Neutrophil (primary cell): ENCODE measurements around the gene RUBCN.
"Not testable (repeated sequence)": the region's sequence is repeated elsewhere in the genome, so short reads cannot be mapped to it uniquely, and the experiment has no call there.

Source experiments
- H3K27ac ChIP-seq: fragments of 200-600 bp; sonication (generic); 2 replicates; pipeline ENCODE4 v1.5.1; 2016; ENCODE audit warnings: mild to moderate bottlenecking, moderate library complexity
- H3K27me3 ChIP-seq: fragments of 200-600 bp; sonication (generic); 2 replicates; pipeline ENCODE4 v1.6.0; 2016; ENCODE audit warnings: mild to moderate bottlenecking
- H3K36me3 ChIP-seq: fragments of 200-600 bp; sonication (generic); 2 replicates; pipeline ENCODE4 v1.5.1; 2017
- H3K4me1 ChIP-seq, 2 experiments: fragments of 200-600 bp in 1 of 2; sonication (generic) in 1 of 2; 1 replicate in 1 of 2; 2 replicates in 1 of 2; pipeline versions ENCODE4 v1.5.1 to v1.6.1; 2013 to 2016; ENCODE audit warnings: low read depth in 1 of 2, low read length in 1 of 2, mild to moderate bottlenecking in 1 of 2, moderate library complexity in 1 of 2; ENCODE audit not compliant: control insufficient read depth in 1 of 2, insufficient read depth in 1 of 2
- H3K4me3 ChIP-seq, 2 experiments: fragments of 200-600 bp in 1 of 2; sonication (generic) in 1 of 2; 1 replicate in 1 of 2; 2 replicates in 1 of 2; pipeline ENCODE4 v1.5.1; 2013 to 2016; ENCODE audit warnings: low read depth in 1 of 2, low read length in 1 of 2, mild to moderate bottlenecking in 1 of 2, moderate library complexity in 1 of 2
- H3K9me3 ChIP-seq: fragments of 200-600 bp; sonication (generic); 2 replicates; pipeline ENCODE4 v1.5.1; 2016

Gene RUBCN

DNA sequence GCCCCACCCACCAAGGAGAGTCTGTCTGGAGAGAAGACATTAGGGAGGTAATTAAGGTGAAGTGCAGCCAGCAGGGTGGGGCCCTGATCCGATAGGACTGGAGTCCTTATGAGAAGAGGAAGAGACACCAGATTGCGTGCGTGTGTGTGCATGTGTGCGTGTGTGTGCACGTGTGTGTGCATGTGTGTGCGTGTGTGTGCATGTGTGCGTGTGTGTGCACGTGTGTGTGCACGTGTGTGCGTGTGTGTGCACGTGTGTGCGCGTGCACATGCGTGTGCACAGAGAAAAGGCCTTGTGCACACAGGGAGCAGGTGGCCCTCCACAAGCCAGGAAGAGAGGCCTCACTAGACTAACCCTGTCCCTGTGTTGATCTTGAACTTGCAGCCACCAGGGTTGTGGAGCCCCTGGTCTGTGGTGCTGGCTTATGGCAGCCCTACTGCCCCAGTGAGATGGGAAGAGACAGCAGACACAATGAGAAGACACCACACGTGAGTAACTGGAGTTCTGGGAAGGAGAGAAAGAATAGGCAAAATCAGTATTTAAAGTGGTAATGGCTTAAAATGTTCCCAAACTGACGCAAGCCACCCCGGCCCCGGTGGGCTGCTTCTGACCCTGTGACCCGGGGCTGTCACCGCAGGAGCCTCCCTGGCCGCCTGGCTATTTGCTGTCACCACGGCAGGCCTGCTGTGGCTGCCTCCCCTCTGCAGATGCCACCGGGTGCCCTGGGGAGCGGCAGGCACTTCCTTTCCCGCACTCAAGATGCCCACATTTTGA lies 73.2 kb downstream of the RUBCN start:
- not testable (repeated sequence) for H3K4me3 ChIP-seq, H3K4me1 ChIP-seq, H3K27ac ChIP-seq, H3K9me3 ChIP-seq, H3K36me3 ChIP-seq
- H3K27me3 ChIP-seq = peaks cover 15% of the 10 kb centered on the region

DNA sequence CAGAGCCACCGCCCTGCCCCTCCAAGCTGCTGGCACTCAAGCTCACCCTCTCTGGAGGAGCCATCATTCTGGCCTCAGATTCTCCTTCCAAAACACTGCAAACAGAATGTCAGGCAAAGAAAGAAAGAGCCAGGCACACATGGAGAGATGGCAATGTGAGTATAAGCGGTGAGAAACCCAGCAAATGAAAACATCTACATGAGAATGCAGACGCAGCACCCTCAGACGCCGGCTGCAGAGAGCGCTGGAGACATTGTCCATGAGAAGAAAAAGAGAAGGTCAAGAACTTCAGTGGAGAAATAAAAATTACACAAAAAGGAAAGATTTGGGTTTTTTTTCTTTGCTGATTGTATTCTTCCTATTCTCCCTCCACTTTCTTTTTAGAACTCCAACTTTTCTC lies 74.4 kb downstream of the RUBCN start:
- H3K27ac ChIP-seq, H3K9me3 ChIP-seq, H3K4me3 ChIP-seq, H3K36me3 ChIP-seq, H3K4me1 ChIP-seq: not testable (repeated sequence)
- peaks cover 12% of the 10 kb centered on the region for H3K27me3 ChIP-seq

DNA sequence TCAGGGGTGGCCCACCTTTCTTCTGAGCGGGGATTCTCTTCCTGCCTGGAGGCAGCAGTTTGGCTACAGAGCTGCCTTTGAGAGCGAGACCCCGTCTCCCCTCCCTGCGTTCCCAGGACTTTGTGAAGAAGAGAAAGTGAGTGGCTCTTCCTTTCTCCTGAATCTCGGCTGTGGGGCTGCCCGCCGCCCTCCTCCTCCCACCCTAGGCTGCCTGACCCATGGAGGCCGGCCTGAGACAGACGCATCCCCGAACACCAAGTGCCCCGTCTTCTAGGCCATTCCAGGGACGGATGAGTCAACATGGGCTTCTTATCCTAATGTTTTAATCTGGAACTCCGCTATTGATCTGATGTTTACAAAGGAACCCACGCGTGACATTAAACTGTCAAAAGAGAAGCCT lies 74.8 kb downstream of the RUBCN start:
- H3K36me3 ChIP-seq, H3K27ac ChIP-seq, H3K9me3 ChIP-seq, H3K4me1 ChIP-seq, H3K4me3 ChIP-seq: not testable (repeated sequence)
- H3K27me3 ChIP-seq = peaks cover 12% of the 10 kb centered on the region

DNA sequence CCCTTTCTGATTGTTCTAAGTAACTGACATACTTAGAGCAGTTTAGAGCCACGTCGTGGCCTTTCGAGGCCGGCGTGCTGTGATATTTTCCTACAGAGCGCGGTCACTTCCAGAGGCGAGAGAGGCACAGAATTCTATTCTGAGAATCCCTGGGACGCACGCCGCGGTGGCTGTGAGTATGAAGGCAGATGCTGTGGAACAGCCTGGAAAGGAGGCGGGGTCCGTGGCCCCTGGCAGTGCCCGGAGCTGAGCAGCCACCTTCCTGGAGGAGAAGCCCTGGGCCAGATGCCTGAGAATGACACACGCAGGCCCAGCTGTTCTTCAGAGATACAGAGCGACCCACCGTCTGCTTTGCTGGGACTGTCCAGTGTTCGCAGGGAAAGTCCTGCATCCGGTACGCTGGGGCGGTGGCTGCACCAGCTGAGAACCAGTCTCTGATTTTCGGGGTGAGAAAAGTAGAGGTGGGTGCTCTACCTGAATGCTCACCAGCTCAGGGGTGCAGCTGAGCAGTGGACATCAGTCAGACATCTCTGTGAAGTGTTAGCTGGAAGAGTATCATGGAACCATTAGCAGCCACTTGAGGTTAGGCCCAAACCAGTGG lies 75.4 kb downstream of the RUBCN start:
- H3K36me3 ChIP-seq, H3K4me1 ChIP-seq, H3K27ac ChIP-seq, H3K4me3 ChIP-seq, H3K9me3 ChIP-seq: not testable (repeated sequence)
- H3K27me3 ChIP-seq = peaks cover 12% of the 10 kb centered on the region

DNA sequence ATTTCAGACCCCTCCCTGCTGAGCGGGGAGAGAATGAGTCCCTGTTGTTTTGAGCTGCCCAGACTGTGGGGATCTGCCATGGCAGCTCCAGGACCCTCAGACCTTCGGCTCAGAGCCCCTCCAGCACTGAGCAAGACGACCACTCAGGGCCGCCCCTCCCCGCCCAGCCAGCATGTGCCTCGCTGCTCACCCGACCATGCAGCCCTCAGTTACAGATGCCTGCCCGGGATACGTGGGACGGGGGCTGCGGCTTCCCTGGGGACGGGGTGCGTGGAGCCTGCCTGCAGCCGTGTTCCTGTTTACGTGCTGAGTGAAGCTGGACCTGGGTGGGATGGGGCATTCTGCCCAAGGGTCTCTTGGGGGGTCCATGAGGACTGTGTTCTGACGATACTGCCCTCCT lies 77.0 kb downstream of the RUBCN start:
- not testable (repeated sequence) for H3K9me3 ChIP-seq, H3K4me1 ChIP-seq, H3K4me3 ChIP-seq, H3K27ac ChIP-seq, H3K36me3 ChIP-seq
- peaks cover 14% of the 10 kb centered on the region for H3K27me3 ChIP-seq

DNA sequence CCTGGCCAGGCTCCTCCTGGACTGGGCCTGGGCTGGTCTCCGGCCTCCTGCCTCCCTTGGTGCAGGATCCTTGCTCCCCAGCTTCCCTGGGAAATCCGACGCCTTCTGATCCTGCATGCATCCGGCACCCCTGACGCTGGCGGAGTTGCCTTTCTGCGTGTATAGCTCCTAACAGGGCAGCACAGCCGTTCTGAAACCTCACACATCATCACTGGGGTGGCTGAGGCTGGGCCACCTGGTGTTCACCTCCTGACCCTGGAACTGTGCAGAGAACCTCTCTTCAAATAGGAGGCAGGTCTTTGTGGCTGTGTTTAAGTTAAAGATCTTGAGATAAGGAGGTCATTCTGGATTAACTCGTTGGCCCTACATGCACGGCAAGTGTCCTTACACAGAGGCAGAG lies 77.6 kb downstream of the RUBCN start:
- not testable (repeated sequence) for H3K27ac ChIP-seq, H3K36me3 ChIP-seq, H3K27me3 ChIP-seq, H3K4me1 ChIP-seq, H3K9me3 ChIP-seq, H3K4me3 ChIP-seq

DNA sequence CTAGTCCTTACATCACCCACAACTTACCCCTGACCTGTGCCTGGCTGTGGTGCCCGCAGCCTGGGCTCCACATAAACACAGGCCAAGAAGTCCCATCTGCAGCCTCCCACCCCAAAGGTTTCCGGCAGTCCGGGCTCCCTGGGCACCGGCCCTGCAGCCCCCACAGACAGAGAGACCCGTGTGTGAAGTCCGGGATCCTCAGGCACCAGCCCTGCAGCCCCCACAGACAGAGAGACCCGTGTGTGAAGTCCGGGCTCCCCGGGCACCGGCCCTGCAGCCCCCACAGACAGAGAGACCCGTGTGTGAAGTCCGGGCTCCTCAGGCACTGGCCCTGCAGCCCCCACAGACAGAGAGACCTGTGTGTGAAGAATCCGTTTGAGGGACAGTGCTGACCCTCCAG lies 78.0 kb downstream of the RUBCN start:
- H3K4me1 ChIP-seq, H3K9me3 ChIP-seq, H3K36me3 ChIP-seq, H3K27me3 ChIP-seq, H3K27ac ChIP-seq, H3K4me3 ChIP-seq: not testable (repeated sequence)

DNA sequence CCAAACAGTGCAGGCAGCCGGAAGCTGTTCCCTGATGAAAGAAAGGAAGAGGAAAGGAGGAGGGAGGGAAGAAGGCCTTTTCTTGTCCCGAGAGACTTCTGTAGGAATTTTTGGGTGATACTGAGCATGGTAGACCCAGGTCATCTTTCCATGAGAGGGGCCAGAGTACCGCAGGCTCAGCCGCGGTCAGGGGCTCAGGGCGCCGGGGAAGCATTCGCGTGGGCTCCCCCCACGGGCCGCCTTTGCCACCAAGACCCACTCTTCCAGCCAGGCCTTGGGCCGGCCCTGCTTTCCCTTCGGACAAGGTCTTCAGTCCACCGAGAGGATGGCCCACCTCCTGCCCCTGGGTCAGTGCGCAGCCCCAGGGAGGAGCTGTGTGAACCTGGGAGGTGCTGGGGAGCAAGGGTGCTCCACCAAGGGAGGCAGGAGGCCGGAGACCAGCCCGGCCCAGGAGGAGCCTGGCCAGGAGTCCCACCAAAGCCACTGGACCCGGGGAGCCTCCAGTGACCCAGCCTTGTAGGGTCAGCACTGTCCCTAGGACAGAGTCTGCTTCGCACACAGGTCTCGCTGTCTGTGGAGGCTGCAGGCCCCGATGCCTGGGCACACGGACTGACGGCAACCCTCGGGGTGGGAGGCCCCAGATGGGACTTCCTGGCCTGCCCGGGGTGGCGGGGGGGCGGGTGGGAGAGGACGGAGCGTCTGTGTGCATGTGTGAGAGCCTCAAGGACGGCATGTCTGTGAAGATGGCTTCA lies 79.0 kb downstream of the RUBCN start:
- H3K9me3 ChIP-seq, H3K27ac ChIP-seq, H3K27me3 ChIP-seq, H3K36me3 ChIP-seq, H3K4me3 ChIP-seq, H3K4me1 ChIP-seq: not testable (repeated sequence)

DNA sequence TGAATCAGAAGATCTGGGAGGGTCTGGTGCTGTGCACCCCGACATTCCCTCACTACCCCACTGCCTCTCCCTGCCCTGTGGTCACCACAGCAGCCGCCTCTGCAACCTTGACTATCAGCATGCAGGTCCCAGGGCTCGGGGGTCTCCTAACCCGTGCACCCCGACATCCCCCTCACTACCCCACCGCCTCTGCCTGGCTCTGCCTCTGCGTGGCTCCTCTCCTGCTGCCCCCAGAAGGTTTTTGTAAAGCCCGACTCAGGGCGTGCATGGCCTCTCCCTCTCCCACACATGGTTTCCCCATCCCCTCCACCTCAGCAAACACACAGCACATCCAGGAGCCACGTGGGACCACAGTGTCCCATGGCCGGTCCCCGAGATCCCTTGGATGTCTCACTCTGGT lies 79.7 kb downstream of the RUBCN start:
- H3K4me1 ChIP-seq, H3K9me3 ChIP-seq, H3K27me3 ChIP-seq, H3K36me3 ChIP-seq, H3K4me3 ChIP-seq, H3K27ac ChIP-seq: not testable (repeated sequence)

DNA sequence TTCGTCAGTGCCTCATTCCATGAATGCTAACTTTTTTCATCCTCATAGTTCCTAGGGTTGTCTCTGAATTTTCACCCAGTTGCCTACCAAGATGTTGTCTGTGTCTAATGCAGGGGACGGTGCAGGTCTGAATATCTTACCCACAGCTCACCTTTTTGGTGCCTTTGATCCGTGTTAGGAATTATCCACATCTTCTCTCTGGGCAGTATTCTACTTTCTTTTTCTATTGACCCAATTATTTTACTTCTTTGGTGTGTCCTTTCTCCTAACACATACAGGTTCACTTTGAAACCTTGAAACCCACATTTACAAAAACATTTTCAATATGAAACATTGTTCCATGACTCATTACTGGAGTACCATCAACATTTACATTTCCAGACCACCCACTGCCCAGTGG lies 80.6 kb downstream of the RUBCN start:
- H3K4me3 ChIP-seq, H3K27ac ChIP-seq, H3K36me3 ChIP-seq, H3K4me1 ChIP-seq, H3K27me3 ChIP-seq, H3K9me3 ChIP-seq: not testable (repeated sequence)

DNA sequence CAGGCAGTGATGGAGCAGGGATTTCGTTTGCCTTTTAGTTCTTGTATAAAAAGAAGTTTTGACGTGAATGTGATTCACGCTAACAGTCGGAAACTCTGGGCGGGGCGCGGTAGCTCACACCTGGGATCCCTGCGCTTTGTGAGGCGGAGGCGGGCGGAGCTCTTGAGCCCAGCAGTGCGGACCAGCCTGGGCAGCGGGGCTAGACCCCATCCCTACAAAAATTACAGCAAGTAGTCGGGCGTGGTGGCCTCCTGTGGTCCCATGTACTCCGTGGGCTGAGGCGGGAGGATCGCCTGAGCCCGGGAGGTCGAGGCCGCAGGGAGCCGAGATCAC lies 81.7 kb downstream of the RUBCN start:
- H3K36me3 ChIP-seq, H3K27ac ChIP-seq, H3K27me3 ChIP-seq, H3K9me3 ChIP-seq, H3K4me3 ChIP-seq, H3K4me1 ChIP-seq: not testable (repeated sequence)

DNA sequence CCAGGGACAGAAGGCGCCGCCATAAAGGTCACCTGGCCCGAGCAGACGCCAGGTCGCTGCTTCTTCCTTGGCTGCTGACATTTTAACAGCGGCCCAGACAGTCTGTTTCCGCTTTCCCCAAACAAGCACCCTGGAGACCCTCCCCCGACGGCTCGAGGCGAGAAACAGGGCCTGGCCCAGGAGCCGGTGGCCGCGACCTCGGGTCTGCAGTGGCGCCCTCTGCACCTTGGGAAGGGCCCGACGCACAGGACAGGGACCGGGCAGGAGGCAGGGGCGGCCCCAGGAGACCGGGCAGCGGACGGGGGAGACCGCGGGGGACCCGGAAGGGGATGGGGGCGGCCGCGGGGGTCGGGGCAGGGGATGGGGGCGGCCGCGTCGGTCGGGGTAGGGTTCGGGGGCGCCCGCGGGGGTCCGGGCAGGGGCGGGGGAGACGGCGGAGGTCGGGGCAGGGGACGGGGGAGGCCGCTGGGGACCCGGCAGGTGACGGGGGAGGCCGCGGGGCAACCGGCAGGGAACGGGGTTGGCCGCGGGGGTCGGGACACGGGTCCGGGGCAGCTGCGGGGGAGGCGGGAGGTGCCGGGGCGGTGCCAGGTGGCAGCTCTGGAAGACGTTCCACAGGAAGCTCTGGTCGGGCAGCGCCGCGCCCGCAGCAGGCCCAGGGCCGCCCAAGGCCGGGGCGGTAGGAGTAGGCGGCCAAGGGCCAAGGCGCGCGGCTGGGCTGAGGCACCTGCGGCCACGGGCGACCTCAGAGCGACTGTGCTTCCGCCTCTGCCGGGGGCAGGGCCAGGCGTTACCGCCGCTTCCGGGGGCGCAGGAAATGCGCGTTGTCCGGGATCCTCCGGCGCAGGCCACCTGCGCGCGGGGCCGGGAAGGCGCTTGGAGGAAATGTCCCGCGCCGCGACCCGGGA lies 82.4 kb downstream of the RUBCN start:
- not testable (repeated sequence) for H3K27me3 ChIP-seq, H3K4me1 ChIP-seq, H3K4me3 ChIP-seq, H3K9me3 ChIP-seq, H3K36me3 ChIP-seq, H3K27ac ChIP-seq

DNA sequence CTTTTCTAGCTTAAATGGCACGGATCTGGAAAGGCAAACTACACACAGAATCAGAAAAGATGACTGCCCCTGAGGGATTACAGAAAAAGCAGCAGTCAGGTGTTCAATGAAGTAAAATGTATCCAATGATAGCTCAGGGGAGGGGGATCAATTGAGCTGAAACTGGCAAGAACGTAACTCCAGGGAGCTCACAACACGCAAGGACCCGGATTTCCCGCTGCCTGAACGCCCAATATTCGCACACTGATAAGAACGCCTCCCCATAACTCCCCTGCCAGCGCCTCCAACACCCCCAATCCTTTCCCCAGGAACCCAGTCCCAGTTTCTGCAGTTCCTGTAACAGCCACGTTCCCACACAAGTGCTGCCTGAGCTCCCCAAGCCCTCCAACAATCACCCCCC lies 83.8 kb downstream of the RUBCN start:
- H3K9me3 ChIP-seq, H3K27ac ChIP-seq, H3K4me1 ChIP-seq, H3K36me3 ChIP-seq, H3K27me3 ChIP-seq, H3K4me3 ChIP-seq: not testable (repeated sequence)
